GM12872 (cell line): ENCODE measurements around the gene PLEKHB1.

Source experiments
- TF ChIP-seq, protein P1 (sequence below): IDR thresholded peaks from 3 replicates; pipeline ENCODE4 v1.5.1; 2011; ENCODE audit warnings: low read depth, mild to moderate bottlenecking, low read length, moderate library complexity; ENCODE audit not compliant: insufficient read depth

Gene PLEKHB1, protein sequence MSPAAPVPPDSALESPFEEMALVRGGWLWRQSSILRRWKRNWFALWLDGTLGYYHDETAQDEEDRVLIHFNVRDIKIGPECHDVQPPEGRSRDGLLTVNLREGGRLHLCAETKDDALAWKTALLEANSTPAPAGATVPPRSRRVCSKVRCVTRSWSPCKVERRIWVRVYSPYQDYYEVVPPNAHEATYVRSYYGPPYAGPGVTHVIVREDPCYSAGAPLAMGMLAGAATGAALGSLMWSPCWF

DNA sequence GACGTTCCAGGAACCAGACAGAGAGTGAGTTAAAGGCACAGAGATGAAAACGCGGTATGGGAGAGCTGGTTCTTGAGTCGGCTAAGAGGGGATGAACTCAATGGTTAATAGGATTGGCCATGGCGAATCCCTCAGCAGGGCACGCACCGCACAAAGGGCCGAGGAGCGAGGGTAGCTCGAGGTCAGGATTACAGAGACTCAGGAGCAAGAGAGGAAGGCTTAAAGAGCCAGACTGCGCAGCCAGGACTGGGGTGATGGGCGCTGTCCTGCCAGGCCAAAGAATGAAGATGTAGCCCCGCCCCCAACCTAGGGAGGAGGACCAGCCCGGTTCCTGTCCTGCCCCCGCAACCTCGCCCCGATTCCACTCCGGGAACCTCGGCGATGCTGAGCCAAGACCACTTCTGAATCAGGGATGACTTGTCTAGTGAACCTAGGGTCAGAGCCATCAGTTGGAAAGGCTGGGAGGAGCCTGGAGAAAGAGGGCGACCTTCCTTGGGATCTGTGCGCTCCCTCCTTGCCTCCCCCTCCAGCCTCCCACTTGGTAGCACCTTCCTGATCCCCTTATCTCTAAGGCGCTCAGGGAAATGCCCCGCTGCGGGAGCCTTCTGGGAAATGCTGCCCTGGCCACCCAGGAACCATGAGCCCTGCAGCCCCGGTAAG, at the start of gene PLEKHB1:
Gene PLEKHB1, plus strand, starts transcription at position 610 of the 660 bp plus-strand sequence. Its CDS starts 28 bp downstream, at position 638.
- TF ChIP-seq, protein P1, sequence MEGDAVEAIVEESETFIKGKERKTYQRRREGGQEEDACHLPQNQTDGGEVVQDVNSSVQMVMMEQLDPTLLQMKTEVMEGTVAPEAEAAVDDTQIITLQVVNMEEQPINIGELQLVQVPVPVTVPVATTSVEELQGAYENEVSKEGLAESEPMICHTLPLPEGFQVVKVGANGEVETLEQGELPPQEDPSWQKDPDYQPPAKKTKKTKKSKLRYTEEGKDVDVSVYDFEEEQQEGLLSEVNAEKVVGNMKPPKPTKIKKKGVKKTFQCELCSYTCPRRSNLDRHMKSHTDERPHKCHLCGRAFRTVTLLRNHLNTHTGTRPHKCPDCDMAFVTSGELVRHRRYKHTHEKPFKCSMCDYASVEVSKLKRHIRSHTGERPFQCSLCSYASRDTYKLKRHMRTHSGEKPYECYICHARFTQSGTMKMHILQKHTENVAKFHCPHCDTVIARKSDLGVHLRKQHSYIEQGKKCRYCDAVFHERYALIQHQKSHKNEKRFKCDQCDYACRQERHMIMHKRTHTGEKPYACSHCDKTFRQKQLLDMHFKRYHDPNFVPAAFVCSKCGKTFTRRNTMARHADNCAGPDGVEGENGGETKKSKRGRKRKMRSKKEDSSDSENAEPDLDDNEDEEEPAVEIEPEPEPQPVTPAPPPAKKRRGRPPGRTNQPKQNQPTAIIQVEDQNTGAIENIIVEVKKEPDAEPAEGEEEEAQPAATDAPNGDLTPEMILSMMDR, result no peak

DNA sequence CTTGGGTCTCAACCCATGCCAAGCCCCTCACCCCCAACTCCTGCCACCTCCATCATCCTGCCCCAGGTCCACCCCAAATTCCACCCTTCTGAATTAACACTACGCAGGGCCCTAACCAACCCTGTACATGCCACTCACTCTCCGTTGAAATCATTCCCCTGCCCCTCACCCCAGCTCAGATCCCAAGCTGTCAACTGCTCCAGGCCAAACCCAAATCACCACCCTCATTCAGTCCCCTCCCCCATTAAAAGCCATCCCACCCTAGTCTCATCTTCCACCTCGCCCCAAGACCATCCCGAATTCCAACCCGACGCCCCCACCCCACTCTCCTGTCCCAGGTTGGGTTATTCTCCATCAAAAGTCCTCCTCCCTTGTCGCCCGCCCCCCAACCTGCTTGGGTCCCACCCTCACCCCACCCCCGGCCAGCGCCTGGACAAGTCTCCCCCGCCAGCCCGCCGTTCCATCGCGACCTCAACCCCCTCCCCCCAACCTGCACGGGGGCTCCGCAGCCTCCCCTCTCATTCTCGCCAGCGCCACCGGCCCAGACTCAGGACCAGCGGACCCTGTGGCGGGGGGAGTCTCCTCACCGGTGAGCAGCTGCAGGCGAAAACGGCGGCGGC, 48.9 kb upstream of the PLEKHB1 start:
- TF ChIP-seq, protein P1, result no peak

DNA sequence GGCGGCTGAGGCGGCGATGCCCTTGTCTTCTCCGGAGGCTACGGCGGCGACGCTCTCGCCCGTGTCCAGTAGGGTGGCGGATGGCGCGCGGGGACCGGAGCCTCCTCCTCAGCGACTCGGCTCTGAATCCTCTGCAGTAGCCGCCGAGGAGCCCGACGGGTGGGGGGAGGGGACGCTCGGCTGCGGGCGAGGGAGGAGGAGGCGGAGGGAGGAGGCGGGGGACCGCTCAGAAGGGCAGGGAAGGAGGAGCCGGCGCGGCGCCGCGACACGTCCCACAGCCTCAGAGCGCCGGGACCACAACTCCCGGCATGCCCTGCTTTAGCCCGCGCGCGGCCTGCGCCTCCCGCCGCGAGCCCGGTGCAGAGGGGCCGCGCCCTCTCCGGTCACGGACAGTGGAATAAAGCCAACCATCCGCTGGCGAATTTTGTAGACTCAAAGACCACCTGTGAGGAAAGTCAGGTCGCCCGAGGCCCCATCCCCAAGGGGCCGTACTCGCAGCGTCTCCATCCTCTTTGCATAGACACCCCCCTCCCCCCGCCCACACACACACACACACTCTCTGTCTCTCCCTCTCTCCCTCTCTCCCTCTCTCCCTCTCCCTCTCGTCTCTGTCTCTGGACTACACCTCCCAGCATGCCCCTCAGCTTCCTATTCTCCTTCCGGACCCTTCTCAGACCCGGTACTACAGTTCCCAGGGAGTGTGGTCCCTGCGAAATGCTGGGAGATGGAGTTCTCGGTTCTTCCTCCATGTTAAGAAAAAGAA, 48.2 kb upstream of the PLEKHB1 start, which contains the start of gene FAM168A:
Gene FAM168A, minus strand, starts transcription at position 157 of the 763 bp plus-strand sequence. CDS start 129,638 bp downstream, outside the sequence.
- TF ChIP-seq, protein P1, result 0 out of 3 replicates have a peak, but pooled peaks have one; percentile 17

DNA sequence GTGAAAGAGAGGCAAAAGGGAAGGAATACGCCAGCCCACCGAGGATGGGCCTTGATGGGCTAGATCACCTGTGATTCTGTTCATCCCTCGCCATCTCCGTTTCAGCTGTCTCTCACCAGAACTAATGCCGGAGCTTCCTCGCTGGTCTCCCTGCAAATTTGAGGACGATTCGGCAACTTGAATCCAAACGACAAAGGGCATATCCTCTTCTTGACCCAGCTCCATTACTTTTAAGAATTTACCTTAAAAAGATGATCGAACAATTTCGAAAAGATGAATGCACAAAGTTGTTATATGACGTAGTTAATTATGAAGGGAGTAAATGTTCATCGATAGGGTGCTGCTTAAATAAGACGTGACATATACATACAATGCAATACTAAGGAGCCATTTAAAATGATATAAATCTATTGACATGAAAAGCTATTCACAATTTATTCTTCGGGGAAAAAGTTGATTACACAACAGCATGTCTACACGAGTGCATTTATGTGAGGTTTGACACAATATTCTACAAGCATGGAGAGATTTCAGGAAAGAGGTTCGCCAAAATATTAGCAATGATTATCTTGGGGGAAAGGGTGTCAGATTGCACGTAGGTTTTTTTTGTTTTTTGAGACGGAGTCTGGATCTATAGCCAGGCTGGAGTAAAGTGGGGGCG, 47.5 kb upstream of the PLEKHB1 start:
- TF ChIP-seq, protein P1, result no peak

DNA sequence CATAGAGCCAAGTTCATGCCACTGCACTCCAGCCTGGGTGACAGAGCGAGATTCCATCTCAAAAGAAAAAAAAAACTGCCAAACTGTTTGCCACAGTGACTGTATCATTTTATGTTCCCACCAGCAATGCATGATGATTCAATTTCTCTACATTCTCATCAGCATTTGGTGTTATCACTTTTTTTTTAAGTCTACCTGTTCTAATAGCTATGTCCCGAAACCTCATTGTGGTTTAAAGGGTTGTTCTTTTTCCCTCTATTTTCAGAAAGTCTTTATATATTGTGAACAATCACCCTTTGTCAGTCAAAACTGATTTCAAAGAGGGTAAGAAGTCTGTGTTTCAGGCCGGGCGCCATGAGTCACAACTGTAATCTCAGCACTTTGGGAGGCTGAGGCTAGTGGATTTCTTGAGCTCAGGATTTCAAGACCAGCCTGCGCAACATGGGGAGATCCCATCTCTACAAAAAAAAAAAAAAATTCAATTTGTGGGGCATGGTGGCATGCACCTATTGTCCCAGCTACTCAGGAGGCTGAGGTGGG, 33.7 kb upstream of the PLEKHB1 start:
- TF ChIP-seq, protein P1, result no peak

DNA sequence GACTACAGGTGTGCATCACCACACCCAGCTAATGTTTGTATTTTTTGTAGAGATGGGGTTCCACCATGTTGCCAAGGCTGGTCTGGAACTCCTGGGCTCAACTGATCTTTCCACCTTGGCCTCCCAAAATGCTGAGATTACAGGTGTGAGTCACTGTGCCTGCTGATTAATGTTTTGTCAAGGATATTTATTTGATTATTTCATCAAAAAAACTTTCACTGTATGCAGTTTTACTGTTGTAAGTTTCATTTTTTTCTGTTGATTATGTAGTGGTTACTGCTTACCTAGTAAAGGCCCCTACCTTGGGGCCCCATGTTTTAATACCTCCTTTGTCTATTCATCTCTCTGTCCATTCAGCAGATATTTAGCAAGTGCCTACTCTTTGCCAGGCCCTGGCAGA, 31.8 kb upstream of the PLEKHB1 start:
- TF ChIP-seq, protein P1, result no peak
